GM23338 (cell line): ENCODE measurements around the gene AP1M2. TPM values are rescaled to one million over a fixed set of nuclear protein-coding genes. Genes with fewer than 3 reads are reported as not detected.

ENCODE experiments used
- ATAC-seq: fragments of 200-7000 bp; cut with Tn5 transposase; 3 replicates; pipeline ENCODE4 v1.9.1; 2020
- DNase-seq: peaks from one replicate; pipeline ENCODE4 v3.0.0-alpha.2; 2015; ENCODE audit warnings: low spot score
- H2AFZ ChIP-seq: fragments of 200-600 bp; sonication (generic); 2 replicates; pipeline ENCODE4 v1.8.0; 2016; ENCODE audit warnings: antibody characterized with exemption, mild to moderate bottlenecking, moderate library complexity
- H3F3A ChIP-seq: fragments of 200-600 bp; sonication (generic); replicated peaks from 2 replicates; pipeline ENCODE4 v1.8.0; 2017; ENCODE audit warnings: antibody characterized with exemption, mixed run types, low read depth
- H3K27ac ChIP-seq: fragments of 200-600 bp; sonication (generic); 2 replicates; pipeline ENCODE4 v1.6.1; 2016; ENCODE audit warnings: low read depth
- H3K27me3 ChIP-seq: fragments of 200-600 bp; sonication (generic); 2 replicates; pipeline ENCODE4 v1.8.0; 2016; ENCODE audit warnings: mild to moderate bottlenecking, mixed run types, moderate library complexity; ENCODE audit not compliant: insufficient read depth
- H3K36me3 ChIP-seq: fragments of 200-600 bp; sonication (generic); 2 replicates; pipeline ENCODE4 v1.8.0; 2016; ENCODE audit warnings: mild to moderate bottlenecking; ENCODE audit not compliant: insufficient read depth
- H3K4me1 ChIP-seq: fragments of 200-600 bp; sonication (generic); 2 replicates; pipeline ENCODE4 v1.8.0; 2016; ENCODE audit warnings: mild to moderate bottlenecking, moderate library complexity; ENCODE audit not compliant: insufficient read depth
- H3K4me2 ChIP-seq: fragments of 200-600 bp; sonication (generic); 2 replicates; pipeline ENCODE4 v1.7.1; 2017; ENCODE audit warnings: mixed run types
- H3K4me3 ChIP-seq: fragments of 200-600 bp; sonication (generic); 2 replicates; pipeline ENCODE4 v1.6.1; 2016; ENCODE audit warnings: mixed run types
- H3K79me2 ChIP-seq: fragments of 200-600 bp; sonication (generic); replicated peaks from 2 replicates; pipeline ENCODE4 v1.8.0; 2017; ENCODE audit warnings: mild to moderate bottlenecking; ENCODE audit not compliant: insufficient read depth
- H3K9me2 ChIP-seq: fragments of 200-600 bp; sonication (generic); 2 replicates; pipeline ENCODE4 v1.8.0; 2017; ENCODE audit not compliant: insufficient read depth
- H4K20me1 ChIP-seq: fragments of 200-600 bp; sonication (generic); replicated peaks from 2 replicates; pipeline ENCODE4 v1.8.0; 2017; ENCODE audit warnings: mild to moderate bottlenecking; ENCODE audit not compliant: insufficient read depth
- H3K27ac Mint-ChIP-seq: 2 replicates; pipeline ENCODE4 v1.8.0; 2020; ENCODE audit warnings: inconsistent platforms, mild to moderate bottlenecking, moderate library complexity, mixed read lengths
- H3K27me3 Mint-ChIP-seq: 3 replicates; pipeline ENCODE4 v1.8.0; 2022; ENCODE audit warnings: low read depth, mild to moderate bottlenecking, moderate library complexity, mixed read lengths, inconsistent platforms; ENCODE audit not compliant: insufficient read depth, poor library complexity
- H3K36me3 Mint-ChIP-seq: 3 replicates; pipeline ENCODE4 v1.8.0; 2021; ENCODE audit warnings: low read depth, mild to moderate bottlenecking, inconsistent platforms, moderate library complexity, mixed read lengths
- H3K4me1 Mint-ChIP-seq: 3 replicates; pipeline ENCODE4 v1.8.0; 2020; ENCODE audit warnings: mild to moderate bottlenecking, inconsistent platforms, mixed read lengths
- H3K4me3 Mint-ChIP-seq: 3 replicates; pipeline ENCODE4 v1.8.0; 2021; ENCODE audit warnings: moderate library complexity, mild to moderate bottlenecking, inconsistent platforms, mixed read lengths
- H3K9me3 Mint-ChIP-seq: 3 replicates; pipeline ENCODE4 v1.8.0; 2020; ENCODE audit warnings: moderate library complexity, mild to moderate bottlenecking, inconsistent platforms, mixed read lengths
- CREB1 ChIP-seq: fragments of 250-450 bp; sonication (Bioruptor Pico); IDR thresholded peaks from 2 replicates; pipeline ENCODE4 v1.5.0; 2020; ENCODE audit warnings: low read depth, mild to moderate bottlenecking, moderate library complexity
- EZH2 ChIP-seq: fragments of 200-600 bp; sonication (generic); IDR thresholded peaks from one replicate; pipeline ENCODE4 v1.8.0; 2017; ENCODE audit warnings: antibody characterized with exemption, mild to moderate bottlenecking, low read depth; ENCODE audit not compliant: unreplicated experiment
- EZH2phosphoT487 ChIP-seq: fragments of 200-600 bp; sonication (generic); IDR thresholded peaks from one replicate; pipeline ENCODE4 v1.8.1; 2018; ENCODE audit warnings: antibody characterized with exemption; ENCODE audit not compliant: unreplicated experiment
- JUNB ChIP-seq: IDR thresholded peaks from one replicate; pipeline ENCODE4 v1.6.1; 2016; ENCODE audit warnings: antibody characterized with exemption; ENCODE audit not compliant: unreplicated experiment
- NANOG ChIP-seq: IDR thresholded peaks from 2 replicates; pipeline ENCODE4 v1.6.1; 2016; ENCODE audit warnings: antibody characterized with exemption, borderline replicate concordance
- POLR2AphosphoS5 ChIP-seq: IDR thresholded peaks from 2 replicates; pipeline ENCODE4 v1.6.1; 2016; ENCODE audit warnings: antibody characterized with exemption, low read depth
- STAT1 ChIP-seq: IDR thresholded peaks from one replicate; pipeline ENCODE4 v1.6.1; 2016; ENCODE audit warnings: antibody characterized with exemption; ENCODE audit not compliant: unreplicated experiment
- ZNF114 ChIP-seq: fragments of 250-450 bp; sonication (Bioruptor Pico); IDR thresholded peaks from 2 replicates; pipeline ENCODE4 v1.5.0; 2020; ENCODE audit warnings: mild to moderate bottlenecking, moderate library complexity
- ZNF331 ChIP-seq: fragments of 250-450 bp; sonication (Bioruptor Pico); IDR thresholded peaks from 2 replicates; pipeline ENCODE4 v1.5.0; 2020; ENCODE audit warnings: low read depth, mild to moderate bottlenecking, moderate library complexity
- ZNF462 ChIP-seq: fragments of 250-450 bp; sonication (Bioruptor Pico); IDR thresholded peaks from 2 replicates; pipeline ENCODE4 v1.5.0; 2020; ENCODE audit warnings: mild to moderate bottlenecking, moderate library complexity
- polyA plus RNA-seq: library from polyadenylated mRNA; unstranded; fragments of >200 nt; fragmentation: Nextera tagmentation; extraction: Ambion mirVana; gene quantifications from 2 replicates; pipeline ENCODE4 v1.2.1, GENCODE V29; 2016
- total RNA-seq: library from RNA; depleted of rRNA; stranded (reverse); fragments of >200 nt; shearing (Covaris generic); gene quantifications from 2 replicates; pipeline ENCODE4 v1.2.3, GENCODE V29; 2014
- TF ChIP-seq, protein P1 (sequence below), 2 experiments: fragments of 200-600 bp in 1 of 2; sonication (generic) in 1 of 2; conservative IDR thresholded peaks; 2 replicates each; pipeline versions ENCODE4 v1.5.1 to v1.6.1; 2016 to 2017; ENCODE audit warnings: antibody characterized with exemption in 2 of 2, low read depth in 2 of 2, mild to moderate bottlenecking in 2 of 2, moderate library complexity in 1 of 2
- TF ChIP-seq, protein P2 (sequence below): IDR thresholded peaks from one replicate; pipeline ENCODE4 v1.6.1; 2018; ENCODE audit warnings: antibody characterized with exemption; ENCODE audit not compliant: unreplicated experiment
- TF ChIP-seq, protein P3 (sequence below): IDR thresholded peaks from 2 replicates; pipeline ENCODE4 v1.6.1; 2016; ENCODE audit warnings: antibody characterized with exemption

Gene AP1M2
- total and polyA plus RNA-seq, 2 experiments from 2014 or later, result 128 to 165 TPM

GRCh38 chr19:10634430-10634829, 47.3 kb upstream of the AP1M2 start:
- H3K27me3 Mint-ChIP-seq, result peaks cover 8% of the 10 kb centered on the region
- Histone ChIP-seq H3K27me3 (no peaks in the 10 kb centered on the region), H3K27ac (no peak overlapping the region), H3K9me2 (no peaks in the 10 kb centered on the region), H3K4me2 (no peak overlapping the region), H3K4me3 (no peak overlapping the region), H3K36me3 (peaks cover 16% of the 10 kb centered on the region; the same call in 1 of the 2 replicates), H3K79me2 (no peaks in the 10 kb centered on the region), H2AFZ (no peak overlapping the region), H3F3A (peaks cover 7% of the 10 kb centered on the region; the same call in 1 of the 2 replicates), H4K20me1 (peaks cover 4% of the 10 kb centered on the region; the same call in 1 of the 2 replicates), H3K4me1 (no peaks in the 10 kb centered on the region)
- DNase-seq, result no peak
- no peak overlapping the region for H3K4me3 Mint-ChIP-seq
- H3K4me1 Mint-ChIP-seq, result peaks cover 8% of the 10 kb centered on the region; the same call in 2 of the 3 replicates
- H3K9me3 Mint-ChIP-seq, result no peaks in the 10 kb centered on the region; the same call in 2 of the 3 replicates
- TF ChIP-seq ZNF462 (CRISPR knock-in tag), result no peak
- no peak for TF ChIP-seq CREB1
- no peak for TF ChIP-seq ZNF114 (CRISPR knock-in tag)
- no peak for TF ChIP-seq NANOG
- TF ChIP-seq POLR2AphosphoS5, result no peak
- TF ChIP-seq, protein P1, sequence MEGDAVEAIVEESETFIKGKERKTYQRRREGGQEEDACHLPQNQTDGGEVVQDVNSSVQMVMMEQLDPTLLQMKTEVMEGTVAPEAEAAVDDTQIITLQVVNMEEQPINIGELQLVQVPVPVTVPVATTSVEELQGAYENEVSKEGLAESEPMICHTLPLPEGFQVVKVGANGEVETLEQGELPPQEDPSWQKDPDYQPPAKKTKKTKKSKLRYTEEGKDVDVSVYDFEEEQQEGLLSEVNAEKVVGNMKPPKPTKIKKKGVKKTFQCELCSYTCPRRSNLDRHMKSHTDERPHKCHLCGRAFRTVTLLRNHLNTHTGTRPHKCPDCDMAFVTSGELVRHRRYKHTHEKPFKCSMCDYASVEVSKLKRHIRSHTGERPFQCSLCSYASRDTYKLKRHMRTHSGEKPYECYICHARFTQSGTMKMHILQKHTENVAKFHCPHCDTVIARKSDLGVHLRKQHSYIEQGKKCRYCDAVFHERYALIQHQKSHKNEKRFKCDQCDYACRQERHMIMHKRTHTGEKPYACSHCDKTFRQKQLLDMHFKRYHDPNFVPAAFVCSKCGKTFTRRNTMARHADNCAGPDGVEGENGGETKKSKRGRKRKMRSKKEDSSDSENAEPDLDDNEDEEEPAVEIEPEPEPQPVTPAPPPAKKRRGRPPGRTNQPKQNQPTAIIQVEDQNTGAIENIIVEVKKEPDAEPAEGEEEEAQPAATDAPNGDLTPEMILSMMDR (conservative IDR thresholded peaks at IDR 0.05; ENCODE audit: low read depth in 2 of 2), result no peak
- TF ChIP-seq, protein P2, sequence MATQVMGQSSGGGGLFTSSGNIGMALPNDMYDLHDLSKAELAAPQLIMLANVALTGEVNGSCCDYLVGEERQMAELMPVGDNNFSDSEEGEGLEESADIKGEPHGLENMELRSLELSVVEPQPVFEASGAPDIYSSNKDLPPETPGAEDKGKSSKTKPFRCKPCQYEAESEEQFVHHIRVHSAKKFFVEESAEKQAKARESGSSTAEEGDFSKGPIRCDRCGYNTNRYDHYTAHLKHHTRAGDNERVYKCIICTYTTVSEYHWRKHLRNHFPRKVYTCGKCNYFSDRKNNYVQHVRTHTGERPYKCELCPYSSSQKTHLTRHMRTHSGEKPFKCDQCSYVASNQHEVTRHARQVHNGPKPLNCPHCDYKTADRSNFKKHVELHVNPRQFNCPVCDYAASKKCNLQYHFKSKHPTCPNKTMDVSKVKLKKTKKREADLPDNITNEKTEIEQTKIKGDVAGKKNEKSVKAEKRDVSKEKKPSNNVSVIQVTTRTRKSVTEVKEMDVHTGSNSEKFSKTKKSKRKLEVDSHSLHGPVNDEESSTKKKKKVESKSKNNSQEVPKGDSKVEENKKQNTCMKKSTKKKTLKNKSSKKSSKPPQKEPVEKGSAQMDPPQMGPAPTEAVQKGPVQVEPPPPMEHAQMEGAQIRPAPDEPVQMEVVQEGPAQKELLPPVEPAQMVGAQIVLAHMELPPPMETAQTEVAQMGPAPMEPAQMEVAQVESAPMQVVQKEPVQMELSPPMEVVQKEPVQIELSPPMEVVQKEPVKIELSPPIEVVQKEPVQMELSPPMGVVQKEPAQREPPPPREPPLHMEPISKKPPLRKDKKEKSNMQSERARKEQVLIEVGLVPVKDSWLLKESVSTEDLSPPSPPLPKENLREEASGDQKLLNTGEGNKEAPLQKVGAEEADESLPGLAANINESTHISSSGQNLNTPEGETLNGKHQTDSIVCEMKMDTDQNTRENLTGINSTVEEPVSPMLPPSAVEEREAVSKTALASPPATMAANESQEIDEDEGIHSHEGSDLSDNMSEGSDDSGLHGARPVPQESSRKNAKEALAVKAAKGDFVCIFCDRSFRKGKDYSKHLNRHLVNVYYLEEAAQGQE, result no peak
- TF ChIP-seq ZNF331 (CRISPR knock-in tag), result no peak
- no peak for TF ChIP-seq EZH2phosphoT487
- TF ChIP-seq, protein P3, sequence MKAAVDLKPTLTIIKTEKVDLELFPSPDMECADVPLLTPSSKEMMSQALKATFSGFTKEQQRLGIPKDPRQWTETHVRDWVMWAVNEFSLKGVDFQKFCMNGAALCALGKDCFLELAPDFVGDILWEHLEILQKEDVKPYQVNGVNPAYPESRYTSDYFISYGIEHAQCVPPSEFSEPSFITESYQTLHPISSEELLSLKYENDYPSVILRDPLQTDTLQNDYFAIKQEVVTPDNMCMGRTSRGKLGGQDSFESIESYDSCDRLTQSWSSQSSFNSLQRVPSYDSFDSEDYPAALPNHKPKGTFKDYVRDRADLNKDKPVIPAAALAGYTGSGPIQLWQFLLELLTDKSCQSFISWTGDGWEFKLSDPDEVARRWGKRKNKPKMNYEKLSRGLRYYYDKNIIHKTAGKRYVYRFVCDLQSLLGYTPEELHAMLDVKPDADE, result no peak
- no peak for TF ChIP-seq EZH2
- TF ChIP-seq JUNB, result no peak
- no peak for TF ChIP-seq STAT1
- peaks cover 79% of the 10 kb centered on the region for H3K36me3 Mint-ChIP-seq
- H3K27ac Mint-ChIP-seq, result no peak overlapping the region
- ATAC-seq, result no peak
